Putamen (tissue), 1 donor: ENCODE data around the gene PABPN1.

Source experiments
- DNase-seq: peaks from one replicate; pipeline ENCODE4 v3.0.0-alpha.2; 2016; ENCODE audit warnings: low spot score

PABPN1 gene

DNA sequence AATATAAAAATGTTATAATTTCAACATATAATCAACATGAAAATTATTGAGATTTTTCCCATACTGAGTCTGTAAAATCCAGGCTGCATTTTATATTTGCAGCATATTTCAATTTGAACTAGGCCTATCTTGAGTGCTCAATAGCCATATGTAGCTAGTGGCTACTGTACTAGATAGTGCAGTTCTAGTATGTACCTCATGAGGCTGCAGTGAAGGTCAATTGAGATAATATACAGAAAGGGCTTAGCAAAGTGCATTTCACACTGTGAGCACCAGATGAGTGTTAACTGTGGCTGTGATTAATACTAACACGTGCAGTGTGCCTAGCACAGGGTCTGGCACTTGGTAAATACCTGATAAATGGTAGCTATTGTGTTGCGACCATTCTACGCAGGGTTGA, 36.8 kb downstream of the PABPN1 start:
- DNase-seq: no peak

DNA sequence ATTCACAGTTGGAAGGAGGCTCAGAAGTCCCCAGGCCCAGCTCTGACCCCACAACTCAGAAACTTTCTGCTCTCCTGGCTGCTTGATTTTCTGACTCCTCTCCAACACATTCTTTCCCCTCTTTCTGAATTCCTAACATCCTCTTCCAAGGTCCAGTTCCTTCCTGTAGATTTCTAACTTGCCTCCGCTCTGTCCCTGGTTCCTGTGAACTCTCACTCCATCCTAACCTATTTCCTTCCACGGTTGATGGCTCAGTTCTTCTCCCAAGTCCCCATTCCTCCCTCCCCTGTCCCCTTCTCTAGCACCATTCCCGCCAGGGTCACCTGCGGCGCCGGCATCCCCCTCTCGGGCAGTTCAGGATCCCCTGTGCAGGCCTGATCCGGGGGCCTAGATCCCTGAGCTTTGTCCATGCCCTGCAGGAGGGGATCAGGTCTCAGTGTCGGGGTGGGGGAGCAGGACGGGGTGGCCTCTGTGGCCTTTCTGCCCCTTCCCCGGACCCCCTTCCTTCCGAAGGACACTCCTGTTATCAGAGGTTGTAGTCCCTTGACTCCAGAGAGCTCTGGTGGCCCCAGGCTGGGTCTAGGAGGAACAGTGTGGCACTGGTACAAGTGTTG, 37.4 kb downstream of the PABPN1 start:
- DNase-seq: no peak

DNA sequence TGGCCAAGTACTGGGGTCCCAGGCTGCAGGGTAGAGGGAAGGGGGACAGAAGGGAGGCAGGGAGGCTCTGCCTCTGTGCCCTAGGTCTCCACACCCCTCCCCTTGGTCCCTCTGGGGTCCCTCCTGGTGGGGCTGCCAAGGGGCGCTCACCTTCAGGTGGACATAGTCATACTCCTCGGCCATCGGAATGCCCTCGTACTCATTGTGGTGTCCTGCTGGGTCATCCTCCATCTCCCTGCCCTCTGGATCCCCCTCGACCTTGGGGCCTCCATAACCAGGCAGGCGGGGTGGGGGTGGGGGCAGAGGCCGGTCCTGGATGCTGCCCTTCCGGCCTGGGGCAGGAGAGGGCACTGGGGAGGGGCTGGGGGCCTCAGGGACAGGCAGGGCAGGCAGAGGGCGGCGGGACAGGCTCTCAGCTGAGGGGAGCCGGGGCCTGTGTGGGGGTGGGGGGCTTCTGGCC, 37.9 kb downstream of the PABPN1 start:
- no peak for DNase-seq

DNA sequence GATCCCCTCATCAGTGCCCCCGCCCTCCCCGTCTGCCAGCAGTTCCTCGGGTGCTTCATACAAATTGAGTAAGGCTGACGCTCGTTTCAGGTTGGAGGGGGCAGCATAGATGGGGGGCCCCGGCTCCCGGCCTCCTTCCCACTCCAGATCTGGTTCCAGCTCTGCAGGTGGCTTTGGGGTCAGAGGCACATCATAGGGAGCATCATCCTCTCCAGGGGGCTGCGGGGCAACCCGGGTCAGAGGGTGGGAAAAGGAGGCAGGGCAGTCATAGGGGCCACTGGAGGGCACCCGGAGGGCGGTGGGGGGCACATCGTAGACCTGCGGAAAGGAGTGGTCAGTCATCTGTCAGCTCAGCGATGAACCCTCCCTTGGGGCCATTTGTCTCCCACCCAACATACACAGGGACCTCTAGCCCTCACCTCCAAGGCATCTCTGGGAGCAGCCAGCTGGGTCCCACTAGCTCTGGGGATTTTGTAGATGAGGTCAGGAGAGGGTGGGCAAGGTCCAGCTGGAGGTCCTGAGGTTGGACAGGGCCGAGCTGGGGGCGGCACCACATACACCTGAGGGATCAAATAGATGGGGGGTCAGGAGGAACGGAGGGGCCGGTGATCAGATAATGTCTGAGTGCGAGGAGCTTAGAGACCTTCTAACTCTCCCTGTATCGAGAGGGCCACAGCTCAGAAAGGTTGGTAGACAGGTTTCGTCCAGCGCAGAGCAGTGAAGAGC, 38.6 kb downstream of the PABPN1 start:
- no peak for DNase-seq

GRCh38 chr14:23360496-23360895, 39.2 kb downstream of the PABPN1 start:
- DNase-seq: peak; percentile 80

- DNase-seq: peak; percentile 73
These were observed 40.1 kb downstream of the PABPN1 start for GRCh38 chr14:23361320-23361719.

- DNase-seq: no peak
These were observed 40.5 kb downstream of the PABPN1 start for GRCh38 chr14:23361763-23362162.

- DNase-seq: peak; percentile 18
These were observed 40.9 kb downstream of the PABPN1 start for GRCh38 chr14:23362200-23362599.

DNA sequence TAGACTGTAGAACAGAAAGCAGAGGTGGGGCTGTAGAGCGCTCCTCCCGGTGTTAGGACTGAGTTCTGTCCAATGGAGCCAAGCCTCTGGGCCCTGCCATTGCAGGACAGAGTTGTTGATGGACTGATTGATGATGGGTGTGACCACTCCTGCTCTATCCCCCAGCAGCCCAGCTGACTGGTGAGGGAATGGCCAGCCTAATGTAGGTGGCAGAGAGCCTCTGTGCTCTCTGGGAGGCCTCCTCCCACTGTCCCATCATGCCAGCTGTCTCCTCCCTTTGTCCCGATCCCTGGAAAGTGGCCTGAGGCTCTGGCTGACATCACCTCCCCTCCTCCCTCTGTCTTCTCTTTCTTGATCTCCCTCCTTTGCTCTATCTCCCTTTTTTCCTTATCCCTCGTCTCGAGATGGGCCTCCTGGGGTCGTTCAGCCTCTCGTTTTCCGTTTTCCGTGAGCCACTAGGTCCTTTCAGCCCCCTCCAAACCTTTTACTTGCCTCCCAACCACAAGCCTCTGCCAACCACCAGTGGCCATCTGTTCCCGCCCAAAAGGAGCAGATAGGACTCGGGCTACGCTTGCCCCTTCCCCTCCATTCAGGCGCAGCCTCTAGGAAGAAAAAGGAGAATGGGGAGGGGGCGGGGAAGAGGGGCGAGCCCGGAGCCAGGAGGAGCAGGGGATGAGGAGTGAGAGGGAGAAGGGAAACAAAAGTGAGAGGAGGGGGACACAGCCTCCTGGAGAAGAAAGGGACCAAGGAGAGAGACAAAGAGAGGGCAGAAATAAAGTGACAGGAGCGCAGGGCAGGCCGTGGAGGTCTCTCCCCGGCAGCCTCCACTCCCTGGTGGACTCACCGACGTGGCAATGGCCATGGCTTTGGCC, 43.1 kb downstream of the PABPN1 start:
- DNase-seq: peak; percentile 87

- DNase-seq: peak; percentile 68
These were observed 43.9 kb downstream of the PABPN1 start, which contains the start of gene EFS for GRCh38 chr14:23365036-23365731. TSS of gene EFS (minus strand) at chr14:23365172. CDS start at chr14:23365025, 147 bp downstream.

- peak; percentile 85 for DNase-seq
These were observed 44.6 kb downstream of the PABPN1 start for GRCh38 chr14:23365732-23366425.

DNA sequence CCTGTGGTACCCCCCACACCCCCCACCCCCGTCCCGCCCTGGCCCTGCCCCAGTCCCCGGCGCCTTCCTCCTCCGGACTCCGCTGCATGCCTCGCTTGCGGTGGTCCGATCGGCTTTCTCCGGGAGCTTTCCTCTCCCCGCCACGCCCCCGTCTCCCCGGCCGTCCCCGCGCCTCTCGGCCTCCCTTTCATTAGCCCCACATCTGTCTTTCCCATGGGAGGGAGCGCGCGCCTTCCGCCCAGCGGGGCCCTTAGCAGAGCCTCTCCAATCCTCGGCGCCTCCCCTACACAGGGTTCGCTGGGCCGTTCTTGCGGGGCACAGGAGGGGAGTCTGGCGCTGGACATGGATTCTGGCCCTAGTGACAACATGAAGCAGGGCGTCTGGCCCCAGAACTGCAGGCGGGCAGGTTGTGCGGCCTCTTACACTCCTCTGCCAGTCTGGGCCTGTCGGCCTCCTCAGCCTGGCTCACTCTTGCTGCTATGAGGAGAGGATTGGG, 45.2 kb downstream of the PABPN1 start:
- DNase-seq: peak; percentile 83

DNA sequence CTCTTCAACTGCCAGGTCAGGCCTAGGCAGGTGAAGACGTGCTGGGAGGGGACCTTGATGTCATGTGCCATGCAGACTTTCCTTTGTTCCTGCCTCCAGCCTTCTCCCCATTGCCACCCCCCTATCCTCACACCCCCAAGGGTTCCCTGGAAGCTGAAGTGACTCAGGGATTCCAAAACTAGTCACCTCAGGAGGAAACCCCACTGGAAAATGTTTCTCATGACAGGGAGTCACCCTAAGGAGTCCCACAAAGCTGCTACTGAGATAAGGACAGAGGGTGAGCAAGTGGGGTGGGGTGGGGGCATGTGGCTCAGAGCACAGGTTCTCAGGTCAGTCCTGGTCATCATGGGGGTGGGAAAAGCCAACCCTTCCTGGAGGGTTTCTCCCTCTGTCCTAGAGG, 49.0 kb downstream of the PABPN1 start:
- no peak for DNase-seq

- DNase-seq: no peak
These were observed 50.6 kb downstream of the PABPN1 start for GRCh38 chr14:23371865-23372264.

DNA sequence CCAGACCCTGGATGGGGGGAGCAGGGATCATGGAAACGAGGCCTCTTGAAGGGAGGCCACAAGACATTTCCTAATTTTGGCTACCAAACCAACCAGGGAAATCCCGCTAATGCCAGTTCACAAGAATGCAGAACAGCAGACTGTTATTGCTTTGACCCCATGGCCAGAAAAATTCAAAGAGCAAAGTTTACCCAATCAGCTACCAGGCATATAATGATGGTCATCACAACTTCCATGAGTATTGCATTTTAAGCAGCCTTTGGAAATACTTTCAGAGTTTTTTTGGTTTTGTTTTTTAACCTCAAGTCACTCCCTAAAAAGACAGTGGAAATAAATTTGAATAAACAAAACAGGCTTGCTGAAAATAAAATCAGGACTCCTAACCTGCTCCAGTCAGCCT, 51.3 kb downstream of the PABPN1 start, which contains the start of gene IL25:
Gene IL25, plus strand, starts transcription at position 301 of the 400 bp plus-strand sequence.
- no peak for DNase-seq

GRCh38 chr14:23373041-23373440, 51.8 kb downstream of the PABPN1 start:
- no peak for DNase-seq
